ENCODE measurements around the gene MTIF3. TPM values are rescaled to one million over a fixed set of nuclear protein-coding genes. Genes with fewer than 3 reads are reported as not detected.

Gene MTIF3
- total RNA-seq, 1 experiment from 2014 or later: 31.6 TPM

- H3K9me3 ChIP-seq (ENCODE audit: control insufficient read depth, low read depth, low read length): no peaks in the 10 kb centered on the region
- peaks cover 11% of the 10 kb centered on the region for H3K23me2 ChIP-seq (ENCODE audit: insufficient read length, low read depth, low read length, poor library complexity, severe bottlenecking)
- no peak overlapping the region for H2BK15ac ChIP-seq (ENCODE audit: low read depth, low read length)
- Mint-ChIP-seq H3K27ac (peak overlapping the region; percentile 17 to 95 (median 92); a peak in 4 of 7 replicates), H3K27me3 (ENCODE audit: low read depth) (peaks cover 4% of the 10 kb centered on the region), H3K9me3 (no peaks in the 10 kb centered on the region), H3K36me3 (ENCODE audit: insufficient read depth in 1 of 3, low read depth in 3 of 3) (no peaks in the 10 kb centered on the region), H3K4me1 (peaks cover 16 to 23% of the 10 kb centered on the region in 2 experiments), H3K4me3 (peak overlapping the region; percentile 85 to 92)
- H2BK12ac ChIP-seq (ENCODE audit: insufficient read length, low read depth, low read length): peak overlapping the region; percentile 55
- H3K14ac ChIP-seq (ENCODE audit: insufficient read depth, low read length): no peak overlapping the region
- WGBS (ENCODE audit: extremely low coverage, insufficient read length, low lambda C conversion rate): no CpG with 5 or more reads among the region's 15 CpGs
- no peak overlapping the region for H2BK5ac ChIP-seq (ENCODE audit: insufficient read length, low read length)
- no peak overlapping the region for H3K4ac ChIP-seq (ENCODE audit: low read depth, low read length)
- no peak overlapping the region for H2AFZ ChIP-seq (ENCODE audit: low read length)
- no peaks in the 10 kb centered on the region for H3K27me3 ChIP-seq (ENCODE audit: insufficient read depth, low read length)
- H3K4me2 ChIP-seq (ENCODE audit: insufficient read depth, insufficient read length, low read length): peak overlapping the region; percentile 86
- H4K91ac ChIP-seq (ENCODE audit: insufficient read length, low read depth, low read length): no peak overlapping the region
- no peak overlapping the region for H3K18ac ChIP-seq (ENCODE audit: insufficient read length, low read depth, low read length)
- H2AK5ac ChIP-seq (ENCODE audit: insufficient read length, low read length): no peak overlapping the region
- no peak overlapping the region for H4K5ac ChIP-seq (ENCODE audit: insufficient read length, low read depth, low read length)
- peak overlapping the region; percentile 45 for H3K9ac ChIP-seq (ENCODE audit: extremely low read depth, insufficient read length, low read length)
- no peak overlapping the region for H2BK20ac ChIP-seq (ENCODE audit: low read depth, low read length, poor library complexity, severe bottlenecking)
- TF ChIP-seq CTCF (conservative IDR thresholded peaks at IDR 0.05): no peak
- peaks cover 3% of the 10 kb centered on the region for H3K79me1 ChIP-seq (ENCODE audit: insufficient read depth, low read depth, low read length, poor library complexity, severe bottlenecking)
- no peak overlapping the region for H3K23ac ChIP-seq (ENCODE audit: insufficient read length, low read depth, low read length)
- H4K8ac ChIP-seq (replicated peaks; ENCODE audit: insufficient read length, low read depth, low read length): no peak overlapping the region
- H3K4me1 ChIP-seq (ENCODE audit: insufficient read depth, low read length): no peaks in the 10 kb centered on the region; the same call in 1 of the 2 replicates
- peak overlapping the region; percentile 42 for H3K27ac ChIP-seq (ENCODE audit: insufficient read length, low read depth, low read length)
- no peak for DNase-seq
- H4K20me1 ChIP-seq (ENCODE audit: control insufficient read depth, insufficient read depth, insufficient read length): no peaks in the 10 kb centered on the region
- H3K56ac ChIP-seq (ENCODE audit: insufficient read length, low read depth, low read length): no peak overlapping the region
- H3T11ph ChIP-seq (ENCODE audit: low read length): no peak overlapping the region
- no peak overlapping the region for H2BK120ac ChIP-seq (ENCODE audit: low read depth, low read length, poor library complexity, severe bottlenecking)
- peaks cover 3% of the 10 kb centered on the region; the same call in 1 of the 2 replicates for H3K79me2 ChIP-seq (ENCODE audit: insufficient read depth, low read length)
Measured at GRCh38 chr13:27449081-27449603, 1.2 kb downstream of the MTIF3 start.

Data from H9 (cell line).